ENCODE results near the gene CCIN. TPM values are rescaled to one million over a fixed set of nuclear protein-coding genes. Genes with fewer than 3 reads are reported as not detected.

CCIN gene
- total RNA-seq, 1 experiment from 2014 or later = 0.20 TPM

- H3K9me3 Mint-ChIP-seq = peaks cover 6% of the 10 kb centered on the region; the same call in 1 of the 2 replicates
- H3K36me3 Mint-ChIP-seq = peaks cover 4% of the 10 kb centered on the region
- peaks cover 49% of the 10 kb centered on the region for H3K4me1 Mint-ChIP-seq
- TF ChIP-seq CREB1 (CRISPR knock-in tag; IDR thresholded peaks at IDR 0.05) (peak; percentile 40; the same call in 1 of the 2 replicates), ZBTB43 (CRISPR knock-in tag; IDR thresholded peaks at IDR 0.05) (0 out of 2 replicates have a peak, but pooled peaks have one; percentile 8), MAX (CRISPR knock-in tag; IDR thresholded peaks at IDR 0.05) (peak; percentile 64; the same call in 1 of the 2 replicates), TEAD1 (CRISPR knock-in tag; IDR thresholded peaks at IDR 0.05) (peak; percentile 87; the same call in 1 of the 2 replicates), TEAD4 (CRISPR knock-in tag; IDR thresholded peaks at IDR 0.05) (peak; percentile 80; the same call in 1 of the 2 replicates), ERG (CRISPR knock-in tag; IDR thresholded peaks at IDR 0.05) (no peak), PRRX2 (CRISPR knock-in tag; IDR thresholded peaks at IDR 0.05) (0 out of 2 replicates have a peak, but pooled peaks have one; percentile 17), JUN (CRISPR knock-in tag; IDR thresholded peaks at IDR 0.05) (no peak), MXD4 (CRISPR knock-in tag; IDR thresholded peaks at IDR 0.05; ENCODE audit: borderline replicate concordance) (no peak), ZSCAN18 (CRISPR knock-in tag; IDR thresholded peaks at IDR 0.05) (0 out of 2 replicates have a peak, but pooled peaks have one; percentile 6), ZBTB21 (CRISPR knock-in tag; IDR thresholded peaks at IDR 0.05; ENCODE audit: borderline replicate concordance) (peak; percentile 46; the same call in 1 of the 2 replicates), ETV6 (CRISPR knock-in tag; IDR thresholded peaks at IDR 0.05) (0 out of 2 replicates have a peak, but pooled peaks have one; percentile 70), GABPB1 (CRISPR knock-in tag; IDR thresholded peaks at IDR 0.05) (no peak), CREM (CRISPR knock-in tag; IDR thresholded peaks at IDR 0.05) (0 out of 2 replicates have a peak, but pooled peaks have one; percentile 10), FOXP1 (CRISPR knock-in tag; IDR thresholded peaks at IDR 0.05; ENCODE audit: borderline replicate concordance) (peak; percentile 45; the same call in 1 of the 2 replicates), SP1 (CRISPR knock-in tag; conservative IDR thresholded peaks at IDR 0.05) (peak; percentile 64), ZNF281 (CRISPR knock-in tag; IDR thresholded peaks at IDR 0.05) (peak; percentile 98), ZNF532 (CRISPR knock-in tag; IDR thresholded peaks at IDR 0.05; ENCODE audit: borderline replicate concordance) (0 out of 2 replicates have a peak, but pooled peaks have one; percentile 59)
- H3K27ac Mint-ChIP-seq = peak overlapping the region; percentile 99
- peak; percentile 90 for ATAC-seq
- peak; percentile 87 for DNase-seq (ENCODE audit: low spot score)
- ChIA-PET CTCF (interaction anchor here (0.6 to 5.3 kb wide), 19 partner anchors 8 to 328 kb away, joined by 3 to 131 read pairs (median 5); partner anchors contain the start of genes CLTA and GLIPR2), POLR2A (interaction anchor here (0.5 to 3.3 kb wide), 11 partner anchors 9 to 349 kb away, joined by 3 to 24 read pairs (median 4); partner anchors contain the start of genes CLTA and GLIPR2)
- peak overlapping the region; percentile 28 for H3K4me3 Mint-ChIP-seq
- peaks cover 7% of the 10 kb centered on the region; the same call in 1 of the 2 replicates for H3K27me3 Mint-ChIP-seq (ENCODE audit: low read depth)
Observed at GRCh38 chr9:36163049-36163785, 6.0 kb upstream of the CCIN start.
